Measurements from ENCODE around the gene COL8A1.

DNA sequence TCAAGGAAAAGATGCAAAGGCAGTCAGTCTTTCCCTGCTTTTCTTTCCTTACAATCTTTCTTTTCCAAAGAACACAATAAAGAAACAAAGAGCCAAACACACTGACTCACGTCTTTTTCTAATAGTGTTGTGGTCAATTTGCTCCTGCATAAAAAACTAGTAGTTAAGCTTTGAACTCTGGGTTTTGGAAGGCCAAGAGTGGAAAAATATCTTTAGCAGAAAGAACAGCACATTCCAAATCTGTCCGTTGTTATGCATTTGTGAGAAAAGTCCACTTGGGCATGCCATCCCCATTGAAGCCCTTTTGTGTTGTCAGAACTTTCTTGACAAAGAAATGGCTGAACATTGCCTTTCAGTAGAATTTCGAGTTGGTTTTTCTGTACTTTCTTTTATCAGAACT is 18.2 kb downstream of the COL8A1 start:
- TF ChIP-seq POLR2A (IDR thresholded peaks at IDR 0.05; ENCODE audit: low read depth, low read length): no peak
- TF ChIP-seq SPI1 (IDR thresholded peaks at IDR 0.05; ENCODE audit: low read depth, low read length): no peak
